Stimulated activated CD4-positive, alpha-beta T cell treated with anti-CD3 and anti-CD28 coated beads, Interleukin-4, amount 100 ng/mL, for 4 hours (primary cell): ENCODE measurements around the gene CATSPER3.

Source experiments
- DNase-seq, 2 experiments: peaks; one replicate each; pipeline ENCODE4 v3.0.0-alpha.2; 2020

Gene CATSPER3

DNA sequence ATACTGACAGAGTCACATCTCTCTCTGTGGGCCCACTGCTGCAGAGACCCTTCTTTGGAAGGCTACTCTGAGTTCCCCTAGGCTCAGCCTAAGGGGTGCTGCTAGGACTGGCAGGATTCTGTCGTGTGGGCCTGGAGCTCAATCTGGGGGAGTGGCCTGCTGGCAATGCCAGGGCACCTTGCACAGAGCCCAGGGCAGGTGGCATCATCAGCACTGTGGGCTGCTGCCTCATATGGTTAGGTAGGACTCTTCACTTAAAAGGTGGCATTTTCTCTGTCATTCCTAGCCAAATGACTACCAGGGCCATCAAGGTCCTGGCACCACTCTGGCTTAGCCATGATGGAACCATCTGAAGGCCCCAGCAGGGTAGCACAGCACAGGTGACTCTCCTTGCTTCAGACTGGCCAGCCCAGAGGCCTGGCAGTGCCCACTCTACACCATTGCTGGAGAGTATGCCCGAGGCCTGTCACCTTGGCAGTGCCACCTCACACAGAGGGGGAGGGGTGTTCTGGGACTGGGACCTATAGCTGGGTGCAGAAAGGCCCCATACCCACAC lies 44.4 kb downstream of the CATSPER3 start:
- DNase-seq, result no peak

DNA sequence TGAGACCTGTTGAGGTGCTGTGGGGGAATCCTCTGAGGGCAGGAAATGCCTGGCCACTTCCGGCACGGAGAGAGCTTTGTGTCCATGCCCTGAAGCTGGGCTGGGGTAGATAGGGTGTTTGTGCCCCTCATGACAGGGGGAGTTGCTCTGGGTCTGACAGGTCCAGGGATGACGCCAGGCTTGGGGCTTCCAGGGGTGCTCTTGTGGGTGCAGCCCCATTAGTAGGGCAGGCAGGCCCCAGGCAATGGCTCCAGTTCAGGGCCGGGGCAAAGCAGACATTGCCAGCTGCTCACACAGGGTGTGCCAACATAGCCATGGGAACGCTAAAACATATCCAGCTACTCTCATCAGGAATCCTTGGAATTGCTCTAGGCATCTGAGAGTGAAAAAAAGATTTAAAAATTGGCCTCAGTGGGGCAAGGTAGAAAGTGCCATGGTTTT lies 45.3 kb downstream of the CATSPER3 start:
- no peak for DNase-seq

DNA sequence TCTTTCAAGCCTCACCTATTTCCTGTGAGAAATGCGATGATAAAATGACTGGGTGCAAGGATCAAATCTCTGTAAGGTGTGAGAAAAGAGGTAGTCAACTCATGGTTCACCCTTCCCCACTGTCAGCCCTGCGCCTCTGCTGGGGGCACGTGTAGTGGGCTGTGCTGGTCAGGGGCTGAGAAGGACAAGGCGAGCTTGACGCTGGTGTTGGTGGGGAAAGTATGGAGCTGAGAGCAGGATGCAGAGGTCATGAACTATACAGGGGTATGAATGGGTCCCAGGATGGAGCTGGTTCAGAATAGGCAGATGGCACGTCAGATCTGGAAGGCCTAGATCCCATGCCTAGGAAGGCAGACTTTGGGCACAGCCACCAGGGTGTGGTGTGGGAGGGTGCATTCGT lies 45.7 kb downstream of the CATSPER3 start:
- DNase-seq, result no peak

DNA sequence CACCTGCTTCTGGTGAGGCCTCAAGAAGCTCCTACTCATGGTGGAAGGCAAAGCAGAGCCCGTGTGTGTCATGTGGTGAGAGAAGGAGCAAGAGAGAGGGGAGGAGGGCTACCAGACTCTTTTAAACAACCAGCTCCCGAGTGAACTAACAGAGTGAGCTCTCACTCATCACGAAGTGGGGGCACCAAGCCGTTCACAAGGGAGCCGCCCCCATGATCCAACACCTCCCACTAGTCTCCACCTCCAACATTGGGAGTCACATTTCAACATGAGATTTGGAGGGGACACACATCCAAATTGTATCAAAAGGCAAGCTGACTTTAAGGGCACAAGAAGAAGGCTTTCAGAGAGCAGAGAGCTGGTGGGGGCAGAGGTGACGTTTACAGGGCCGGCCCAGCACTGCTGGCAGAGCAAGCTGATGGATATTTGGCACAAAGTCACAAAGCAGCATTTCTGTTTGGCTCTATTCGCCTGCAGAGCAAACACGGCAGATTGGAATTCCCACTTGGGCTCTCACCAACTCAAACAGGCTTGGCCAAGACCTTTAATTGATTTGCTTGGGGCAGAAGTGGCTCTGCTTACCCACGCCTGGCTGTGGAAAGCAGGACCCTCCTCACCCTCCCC lies 46.4 kb downstream of the CATSPER3 start:
- no peak for DNase-seq

DNA sequence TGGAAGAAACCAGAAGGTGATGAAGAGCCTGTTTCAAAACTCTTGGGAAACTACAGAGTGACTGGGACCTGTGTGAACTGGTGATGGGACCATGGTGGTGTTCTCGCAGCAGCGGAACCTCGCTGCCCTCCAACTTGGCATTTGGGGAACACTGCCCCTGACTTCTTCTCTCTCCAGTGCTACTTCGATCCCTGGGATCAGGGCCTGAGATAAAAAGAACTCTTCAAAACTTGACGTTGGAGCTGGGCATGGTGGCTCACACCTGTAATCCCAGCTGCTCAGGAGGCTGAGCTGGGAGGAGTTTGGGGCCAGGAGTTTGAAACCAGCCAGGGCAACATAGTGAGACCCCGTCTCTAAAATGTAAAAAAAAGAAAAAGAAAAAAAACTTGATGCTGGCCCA lies 48.2 kb downstream of the CATSPER3 start:
- DNase-seq, result no peak

DNA sequence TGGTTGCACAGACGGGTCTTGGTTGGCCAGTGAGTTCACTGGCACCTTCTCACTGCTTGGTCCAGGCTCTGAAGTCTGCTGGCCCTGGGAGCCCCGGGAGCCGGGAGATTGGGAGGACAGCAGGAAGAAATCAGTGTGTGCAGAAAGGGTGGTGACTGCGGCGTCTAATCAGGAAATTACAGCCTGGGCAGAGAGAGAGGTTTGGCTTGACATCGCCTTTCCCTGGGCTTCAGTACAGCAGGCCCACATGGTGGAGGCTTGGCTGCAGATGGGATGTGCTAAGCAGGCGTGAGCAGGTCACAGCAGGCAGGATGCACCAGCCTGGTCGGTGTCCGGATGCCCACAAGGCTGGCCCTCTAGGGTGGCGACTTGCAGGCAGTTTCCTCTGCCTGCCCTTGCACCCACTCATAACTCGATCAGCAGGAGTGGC lies 49.2 kb downstream of the CATSPER3 start:
- DNase-seq, result no peak

GRCh38 chr5:135018457-135018856 lies 50.8 kb downstream of the CATSPER3 start:
- no peak for DNase-seq

GRCh38 chr5:135019314-135019713 lies 51.6 kb downstream of the CATSPER3 start:
- DNase-seq, result no peak

GRCh38 chr5:135020111-135020895 lies 52.6 kb downstream of the CATSPER3 start:
- no peak for DNase-seq

GRCh38 chr5:135024956-135025729 lies 57.4 kb downstream of the CATSPER3 start:
- DNase-seq, result no peak

- no peak for DNase-seq
These were observed 58.3 kb downstream of the CATSPER3 start for GRCh38 chr5:135025730-135026644.

DNA sequence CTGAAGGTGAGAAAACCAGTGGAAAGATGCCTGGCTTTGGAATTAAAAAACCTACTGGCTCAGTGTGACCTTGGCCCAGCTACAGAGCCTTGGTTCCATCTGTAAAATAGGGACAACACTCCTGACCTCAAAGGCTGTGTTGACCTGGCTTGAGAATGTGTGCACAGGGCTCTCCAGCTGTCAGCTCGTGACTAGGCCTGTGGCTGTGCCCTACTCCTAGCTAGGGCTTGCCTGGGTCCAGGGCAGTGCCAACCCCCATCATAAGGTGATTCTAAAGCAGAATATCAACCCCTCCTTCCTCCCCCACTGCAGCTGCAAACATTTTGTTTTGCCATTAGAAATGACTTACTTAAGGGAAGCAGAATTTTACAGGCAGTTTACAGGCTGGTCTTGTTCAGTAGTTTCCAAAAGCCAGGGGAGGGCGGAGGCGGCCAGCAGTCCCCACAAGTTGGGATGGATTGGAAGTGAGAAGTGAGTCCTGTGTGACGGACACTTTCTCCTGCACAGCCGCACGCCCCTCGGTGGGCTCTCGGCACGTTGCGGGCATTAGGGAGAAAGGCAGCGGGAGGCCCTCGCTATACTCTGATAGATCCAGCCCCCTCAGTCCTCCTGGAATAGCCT lies 59.0 kb downstream of the CATSPER3 start:
- no peak for DNase-seq

- no peak for DNase-seq
These were observed 59.6 kb downstream of the CATSPER3 start for GRCh38 chr5:135027266-135027696.

DNA sequence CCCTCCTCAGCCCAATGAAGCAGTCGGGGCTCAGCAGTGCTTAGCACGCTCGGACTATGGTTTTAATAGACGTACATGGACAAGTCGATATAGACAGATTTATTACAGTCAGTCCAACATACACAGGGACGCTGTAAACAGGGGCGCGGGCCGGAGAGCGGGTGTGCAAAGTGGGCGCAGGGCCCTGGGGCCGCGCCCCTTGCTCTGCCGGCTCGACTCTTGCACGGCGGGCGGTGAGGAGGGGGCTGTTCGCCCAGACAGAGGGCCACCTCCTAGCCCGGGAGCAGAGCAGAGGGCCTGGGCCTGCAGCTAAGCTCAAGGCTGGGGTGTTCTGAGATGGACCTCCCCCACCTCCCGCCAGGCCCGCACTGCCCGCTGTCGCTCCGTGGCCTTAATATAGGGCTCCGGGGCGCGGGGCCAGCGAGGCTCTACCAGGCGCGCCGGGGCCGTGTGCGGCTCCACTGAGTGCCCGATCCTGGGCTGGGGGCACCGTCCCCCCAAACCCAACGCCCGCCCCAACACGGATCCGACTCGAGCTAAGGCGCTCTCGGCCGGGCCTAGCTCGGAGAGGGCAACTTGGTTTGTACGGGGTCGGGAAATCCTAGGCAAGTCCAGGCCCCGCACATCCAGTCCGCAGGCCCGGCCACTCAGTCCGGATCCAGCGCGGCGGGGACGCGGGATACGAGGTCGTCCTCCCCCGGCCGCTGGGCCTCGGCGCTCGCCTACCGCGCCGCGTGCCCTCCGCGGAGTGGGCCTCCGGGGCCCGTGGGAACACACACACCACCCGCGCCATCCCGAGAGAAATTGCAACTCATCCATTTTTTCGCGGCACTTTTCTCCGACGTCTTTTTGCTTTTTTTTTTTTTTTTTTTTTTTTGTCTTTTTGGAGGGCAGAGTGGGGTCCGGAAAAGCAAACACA lies 60.2 kb downstream of the CATSPER3 start:
- no peak for DNase-seq

DNA sequence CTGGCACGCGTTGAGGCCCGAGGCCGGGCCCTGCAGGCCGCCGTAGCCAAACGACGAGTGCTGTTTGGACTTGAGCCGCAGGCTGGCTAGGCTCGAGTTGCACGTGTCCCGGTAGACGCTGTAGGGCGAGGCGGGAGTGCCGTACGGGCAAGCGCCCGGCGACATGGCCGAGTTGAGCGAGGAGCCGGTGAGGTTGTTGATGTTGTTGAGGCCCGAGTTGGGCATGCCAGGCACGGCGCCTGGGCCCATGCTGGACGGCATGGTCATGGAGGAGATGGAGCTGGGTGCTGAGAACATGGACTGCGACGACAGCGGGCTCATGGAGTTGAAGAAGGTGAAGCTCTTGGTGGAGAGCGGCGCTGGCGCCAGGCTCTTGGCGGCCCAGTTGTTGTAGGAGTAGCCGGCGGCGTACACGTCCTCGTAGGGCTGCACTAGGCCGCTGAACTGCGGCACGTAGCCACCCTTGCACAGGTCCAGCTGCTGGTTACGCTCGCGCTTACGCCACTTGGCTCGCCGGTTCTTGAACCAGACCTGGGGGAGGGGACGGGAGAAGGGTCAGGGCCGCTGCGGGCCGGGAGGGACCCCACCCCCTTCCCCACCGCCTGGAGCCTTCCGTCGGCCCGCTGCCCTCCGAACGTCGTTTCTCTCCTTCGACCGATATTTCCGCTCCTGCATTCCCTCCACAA lies 61.2 kb downstream of the CATSPER3 start:
- no peak for DNase-seq

- DNase-seq, result no peak
These were observed 61.9 kb downstream of the CATSPER3 start for GRCh38 chr5:135029477-135030122.

- no peak for DNase-seq
These were observed 62.6 kb downstream of the CATSPER3 start for GRCh38 chr5:135030123-135030955.
